SJCRH30 (cell line): ENCODE measurements around the gene SCO1. TPM values are rescaled to one million over a fixed set of nuclear protein-coding genes. Genes with fewer than 3 reads are reported as not detected.
A peak's percentile ranks its signal among the peaks of the same experiment; 100 is the strongest.

ENCODE experiments used
- DNase-seq, 2 experiments: peaks; one replicate each; pipeline ENCODE4 v3.0.0-alpha.2; 2015 to 2020
- H3K27ac ChIP-seq: fragments of 250-450 bp; sonication (Bioruptor Pico); 2 replicates; pipeline ENCODE4 v1.5.1; 2020; ENCODE audit warnings: mild to moderate bottlenecking, moderate library complexity
- H3K27me3 ChIP-seq: fragments of 250-450 bp; sonication (Bioruptor Pico); 2 replicates; pipeline ENCODE4 v1.5.1; 2020; ENCODE audit warnings: mild to moderate bottlenecking, moderate library complexity
- H3K36me3 ChIP-seq: fragments of 250-450 bp; sonication (Bioruptor Pico); 2 replicates; pipeline ENCODE4 v1.5.1; 2020; ENCODE audit warnings: mild to moderate bottlenecking, moderate library complexity
- H3K4me1 ChIP-seq: fragments of 250-450 bp; sonication (Bioruptor Pico); 2 replicates; pipeline ENCODE4 v1.5.1; 2020; ENCODE audit warnings: mild to moderate bottlenecking, moderate library complexity
- H3K4me3 ChIP-seq: fragments of 250-450 bp; sonication (Bioruptor Pico); 2 replicates; pipeline ENCODE4 v1.5.1; 2020; ENCODE audit warnings: mild to moderate bottlenecking, moderate library complexity
- H3K9me3 ChIP-seq: fragments of 250-450 bp; sonication (Bioruptor Pico); replicated peaks from 2 replicates; pipeline ENCODE4 v1.5.1; 2020; ENCODE audit warnings: mild to moderate bottlenecking, moderate library complexity
- total RNA-seq: library from RNA; depleted of rRNA; stranded (reverse); fragments of >200 nt; shearing (Covaris generic); gene quantifications from 2 replicates; pipeline ENCODE4 v1.2.3, GENCODE V29; 2014; rRNA removed

The SCO1 gene
- total RNA-seq, 1 experiment from 2014 or later: 28.5 TPM

DNA sequence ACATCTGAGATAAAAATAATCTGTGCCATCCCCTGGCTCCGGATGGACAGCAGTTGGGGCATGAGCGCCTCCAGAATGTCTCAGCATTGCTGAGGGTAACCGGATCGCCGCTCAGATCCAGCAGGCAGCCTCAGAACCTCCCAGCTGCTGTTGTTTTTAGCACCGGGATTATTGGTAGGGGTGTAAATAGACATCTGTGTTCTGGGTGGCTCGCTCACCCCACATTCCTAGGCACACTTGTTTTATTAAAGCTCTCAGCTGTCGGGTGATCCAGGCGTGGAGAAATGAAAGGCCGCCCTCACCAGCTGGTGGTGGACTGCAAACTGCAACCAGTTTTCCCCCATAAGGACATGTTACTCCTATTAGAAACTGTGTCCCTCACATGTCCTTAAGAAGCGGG lies 72.4 kb downstream of the SCO1 start:
- Histone ChIP-seq H3K36me3 (no peaks in the 10 kb centered on the region), H3K9me3 (no peaks in the 10 kb centered on the region), H3K4me1 (peaks cover 22% of the 10 kb centered on the region), H3K27me3 (no peaks in the 10 kb centered on the region), H3K4me3 (no peak overlapping the region), H3K27ac (peak overlapping the region; percentile 59)
- DNase-seq: peak; percentile 81 to 83

DNA sequence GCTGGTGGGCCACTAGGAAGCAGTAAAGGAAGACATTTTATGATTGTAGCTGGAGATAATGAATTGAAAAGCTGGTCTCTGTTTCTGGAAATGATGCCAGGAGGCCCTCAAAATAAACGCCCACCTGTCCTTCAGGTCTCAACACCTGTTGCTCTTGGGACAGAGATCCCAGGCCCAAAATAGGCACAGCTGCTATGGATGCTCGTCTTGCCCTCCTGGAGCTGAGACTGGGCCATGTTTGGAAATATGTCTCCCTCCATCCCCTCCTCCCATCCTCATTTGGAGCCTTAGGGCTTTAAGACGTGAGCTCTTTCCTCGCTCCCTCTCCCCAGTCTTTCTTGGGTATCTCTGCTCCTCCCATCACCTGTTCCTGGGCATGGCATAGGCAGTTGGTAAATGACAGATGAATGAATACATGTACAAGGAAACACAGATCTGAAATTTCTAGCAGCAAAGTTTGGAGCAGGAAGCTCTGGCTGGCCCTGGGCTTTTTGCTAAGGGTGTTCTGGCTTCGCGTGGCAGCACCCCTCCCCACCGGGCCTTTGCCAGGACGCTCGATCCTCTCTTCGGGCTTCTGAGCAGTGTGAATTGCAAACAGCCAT lies 73.5 kb downstream of the SCO1 start:
- H3K4me3 ChIP-seq: no peak overlapping the region
- DNase-seq: no peak

DNA sequence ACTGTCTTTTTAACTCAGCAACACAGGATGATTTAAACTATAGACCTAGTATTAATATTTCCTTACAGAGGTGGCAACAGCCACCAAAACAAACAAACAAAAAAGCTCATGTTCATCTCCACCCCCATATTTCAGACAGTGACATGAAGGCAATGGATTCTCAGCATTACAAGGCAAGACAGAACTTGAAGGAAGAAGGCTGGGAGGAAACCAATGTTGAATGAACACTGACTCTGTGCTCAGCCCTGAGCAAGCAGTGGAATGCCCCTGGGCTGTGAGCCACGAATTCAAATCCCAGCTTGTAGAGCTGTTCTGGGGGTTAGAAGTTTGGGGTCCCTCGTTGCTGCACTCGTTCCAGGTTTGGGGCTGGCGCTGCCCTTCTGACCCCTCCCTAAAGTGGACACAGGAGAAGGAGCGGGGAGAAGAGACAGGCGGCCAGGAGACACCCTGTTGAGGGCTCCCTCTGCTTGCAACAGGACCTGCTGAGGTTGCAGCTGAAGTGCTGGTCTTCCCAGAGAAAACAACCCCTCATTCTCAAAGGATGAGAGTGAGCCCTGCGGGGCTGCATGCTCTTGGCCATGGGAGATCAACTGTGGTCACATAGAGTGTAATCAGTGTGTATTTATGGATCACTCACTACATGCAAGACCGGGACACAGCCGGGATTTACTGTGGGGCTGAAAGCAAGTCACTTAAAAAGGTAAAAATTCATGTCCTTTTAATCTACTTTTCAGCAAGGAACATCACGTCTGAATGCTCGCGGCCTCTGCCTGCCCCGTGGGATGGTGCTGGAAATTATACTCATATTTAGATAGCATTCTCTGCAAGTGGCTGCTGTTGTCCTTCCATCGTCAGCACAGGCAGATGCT lies 74.5 kb downstream of the SCO1 start:
- Histone ChIP-seq H3K36me3 (no peaks in the 10 kb centered on the region), H3K4me3 (no peak overlapping the region), H3K27ac (no peak overlapping the region), H3K9me3 (no peaks in the 10 kb centered on the region), H3K27me3 (no peaks in the 10 kb centered on the region), H3K4me1 (peaks cover 22% of the 10 kb centered on the region)
- DNase-seq: no peak

More for the DNA sequence above, 73.5 kb downstream of the SCO1 start:
- Histone ChIP-seq H3K27ac (no peak overlapping the region; the same call in 1 of the 2 replicates), H3K36me3 (no peaks in the 10 kb centered on the region), H3K9me3 (no peaks in the 10 kb centered on the region), H3K27me3 (no peaks in the 10 kb centered on the region), H3K4me1 (peaks cover 22% of the 10 kb centered on the region)

Other genes starting within 250 kb of the SCO1 start
- gene MYH4, start 228.0 kb downstream of the SCO1 start, total RNA-seq: not detected in 2 replicates
- not detected in 2 replicates for gene MYH1, start 179.0 kb downstream of the SCO1 start, total RNA-seq
- 0.04 TPM in 1 of 2 replicates, not detected in the other for gene MYH2, start 147.9 kb downstream of the SCO1 start, total RNA-seq
- 0.57 and 1.4 TPM in 2 replicates for gene MYH3, start 40.2 kb downstream of the SCO1 start, total RNA-seq
- 4.4 and 5.9 TPM in 2 replicates for gene ADPRM, start 61 bp upstream of the SCO1 start, total RNA-seq
- gene TMEM220, start 32.5 kb upstream of the SCO1 start, total RNA-seq: 0.99 and 1.1 TPM in 2 replicates
- not detected in 2 replicates for gene TMEM238L, start 106.6 kb upstream of the SCO1 start, total RNA-seq
- not detected in 2 replicates for gene PIRT, start 140.6 kb upstream of the SCO1 start, total RNA-seq